Spleen (tissue), 11 donors: ENCODE data around the gene USP32. TPM values are rescaled to one million over a fixed set of nuclear protein-coding genes. Genes with fewer than 3 reads are reported as not detected.

Experiments
- DNase-seq: peaks from one replicate; pipeline ENCODE4 v3.0.0-alpha.2; 2020
- H3K27ac ChIP-seq, 8 donors: fragments of 200-600 bp; sonication (generic) in 7 of 8; 1 replicate in 4 of 8; 2 replicates in 4 of 8; pipeline versions ENCODE4 v1.5.0 to v1.8.0; 2016 to 2021; ENCODE audit warnings: inconsistent platforms in 4 of 8, mild to moderate bottlenecking in 4 of 8, moderate library complexity in 1 of 8
- H3K27me3 ChIP-seq, 7 donors: fragments of 200-600 bp; sonication (generic) in 6 of 7; replicated peaks in 1 of 7; 1 replicate in 4 of 7; 2 replicates in 3 of 7; pipeline versions ENCODE4 v1.5.0 to v1.8.0; 2016 to 2021; ENCODE audit warnings: inconsistent platforms in 3 of 7, mild to moderate bottlenecking in 1 of 7
- H3K36me3 ChIP-seq, 6 donors: fragments of 200-600 bp; sonication (generic) in 5 of 6; 1 replicate in 4 of 6; 2 replicates in 2 of 6; pipeline versions ENCODE4 v1.5.0 to v1.8.0; 2016 to 2021; ENCODE audit warnings: inconsistent platforms in 2 of 6
- H3K4me1 ChIP-seq, 6 donors: fragments of 200-600 bp; sonication (generic) in 5 of 6; 1 replicate in 3 of 6; 2 replicates in 3 of 6; pipeline versions ENCODE4 v1.5.0 to v1.8.0; 2016 to 2021; ENCODE audit warnings: inconsistent platforms in 3 of 6
- H3K4me3 ChIP-seq, 8 donors: fragments of 200-600 bp; sonication (generic) in 7 of 8; 1 replicate in 4 of 8; 2 replicates in 4 of 8; pipeline versions ENCODE4 v1.5.0 to v1.8.0; 2016 to 2021; ENCODE audit warnings: inconsistent platforms in 4 of 8, mild to moderate bottlenecking in 4 of 8, moderate library complexity in 2 of 8
- H3K9me3 ChIP-seq, 8 donors: fragments of 200-600 bp; sonication (generic) in 7 of 8; 1 replicate in 4 of 8; 2 replicates in 4 of 8; pipeline versions ENCODE4 v1.5.0 to v1.8.0; 2016 to 2021; ENCODE audit warnings: inconsistent platforms in 4 of 8
- CTCF ChIP-seq, 11 experiments: fragments of 200-600 bp in 7 of 11; fragments of 450-650 bp in 4 of 11; sonication (generic) in 4 of 11; IDR thresholded peaks in 8 of 11; conservative IDR thresholded peaks in 3 of 11; 1 replicate in 7 of 11; 2 replicates in 4 of 11; pipeline versions ENCODE4 v1.4.0 to v1.8.0; 2016 to 2021; ENCODE audit warnings: antibody characterized with exemption in 11 of 11, inconsistent platforms in 4 of 11, mild to moderate bottlenecking in 1 of 11
- POLR2A ChIP-seq, 3 donors: fragments of 450-650 bp; IDR thresholded peaks; one replicate each; pipeline ENCODE4 v1.5.1; 2017; ENCODE audit warnings: antibody characterized with exemption in 3 of 3, mild to moderate bottlenecking in 1 of 3
- POLR2AphosphoS5 ChIP-seq, 3 donors: sonication (generic); formaldehyde crosslinking; IDR thresholded peaks; one replicate each; pipeline ENCODE4 v1.5.1; 2017; ENCODE audit warnings: antibody characterized with exemption in 3 of 3
- WGBS, 5 donors: extraction: QIAGEN DNeasy Blood & Tissue Kit in 3 of 5; methylation state at CpG; one replicate each; pipeline versions ENCODE4 v1.1.5 to v1.1.7; 2013 to 2018; 5-methylcytosine and 5-hydroxymethylcytosine counted together
- intact Hi-C: fragments of 100-400 bp; cut with DNase I; formaldehyde crosslinking; loops from one replicate; pipeline ENCODE4 v1.15.0; 2023; ENCODE audit warnings: low total_unique reads
- polyA plus RNA-seq, 3 donors: library from polyadenylated mRNA; stranded (reverse); fragments of 200-250 nt; gene quantifications; one replicate each; pipeline ENCODE4 v1.2.1, GENCODE V29; 2013
- total RNA-seq, 7 donors: library from RNA; depleted of rRNA in 3 of 7; stranded (reverse); fragments of >200 nt in 3 of 7; fragmentation: NEBNext Ultra II Directional in 4 of 7; extraction: Animal tissue kit (Norgen Biotek cat#: 25700) in 4 of 7; gene quantifications; one replicate each; pipeline versions ENCODE4 v1.1.0 to v1.2.1, GENCODE V29; 2016 to 2021
- donor health status: healthy with polysubstance abuse.
- donor health status: DM: no; HTN: no; CAD: no; lungs with moderate emphysema.
- donor health status: DM: no; HTN: no; CAD: no.
- donor health status: Bipolar disorder and iron deficiency.
- donor health status: healthy.
- donor health status: DM: no; HTN: no; CAD: no.
- donor health status: DM: yes; HTN: yes; CAD: no.

The USP32 gene
- total and polyA plus RNA-seq, 10 donors, result 7.3 to 115 (median 79.8) TPM

DNA sequence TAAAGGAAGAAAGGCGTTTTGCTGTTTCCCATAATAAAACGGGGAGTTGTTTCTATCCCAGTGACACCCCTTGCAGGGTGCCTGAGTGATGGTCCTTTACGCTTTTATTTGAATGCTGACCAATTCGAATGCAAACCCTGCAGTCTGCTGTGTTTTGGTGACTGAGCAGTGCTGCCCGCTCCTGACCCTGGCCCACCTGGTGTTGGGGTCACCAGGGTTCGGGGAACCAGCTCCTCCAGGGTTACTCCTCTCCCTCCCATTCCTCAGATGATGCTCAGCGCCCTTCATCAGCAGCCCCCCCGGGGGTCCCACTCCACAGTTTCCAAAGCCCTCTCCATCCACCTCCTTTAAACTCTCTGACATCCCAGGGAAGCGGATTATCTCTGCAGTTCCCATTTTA lies 236.1 kb downstream of the USP32 start:
- Histone ChIP-seq H3K27me3 (peaks cover 0 to 94% (median 12%) of the 10 kb centered on the region in 7 donors), H3K4me1 (peaks cover 0 to 20% (median 4%) of the 10 kb centered on the region in 6 donors), H3K27ac (no peak overlapping the region), H3K9me3 (no peaks in the 10 kb centered on the region), H3K36me3 (peaks cover 0 to 44% (median 0%) of the 10 kb centered on the region in 6 donors), H3K4me3 (no peak overlapping the region)
- 76 to 85% (median 80%) methylated on average over 9 of the region's 9 CpGs for WGBS, 5 donors
- DNase-seq, result peak; percentile 21
- TF ChIP-seq POLR2AphosphoS5 (IDR thresholded peaks at IDR 0.05) (no peak), CTCF (IDR thresholded peaks at IDR 0.05 in 8 of 11, conservative IDR thresholded peaks at IDR 0.05 in 3 of 11) (no peak), POLR2A (IDR thresholded peaks at IDR 0.05) (no peak)
- intact Hi-C loops, result no loop called here

DNA sequence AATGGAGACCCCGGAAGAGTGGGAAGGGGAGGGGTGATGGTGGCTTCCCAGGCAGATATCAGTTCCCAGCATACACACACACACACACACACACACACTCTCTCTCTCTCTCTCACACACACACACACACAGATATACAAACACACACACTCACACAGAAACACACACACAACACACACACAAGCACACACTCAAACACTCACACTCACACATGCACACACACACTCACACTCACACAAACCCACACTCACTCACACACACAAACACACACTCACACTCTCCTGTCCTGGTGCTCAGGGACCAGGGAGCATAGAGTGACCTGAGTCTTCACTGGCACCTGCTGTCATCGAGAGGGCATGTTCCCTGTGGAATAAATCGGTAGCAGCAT lies 236.5 kb downstream of the USP32 start:
- H3K27ac ChIP-seq, result no peak overlapping the region
- TF ChIP-seq CTCF (IDR thresholded peaks at IDR 0.05 in 8 of 11, conservative IDR thresholded peaks at IDR 0.05 in 3 of 11) (no peak), POLR2A (IDR thresholded peaks at IDR 0.05) (no peak), POLR2AphosphoS5 (IDR thresholded peaks at IDR 0.05) (no peak)
- intact Hi-C loops, result no loop called here
- 71 to 89% (median 83%) methylated on average over 3 of the region's 3 CpGs for WGBS, 5 donors
- peaks cover 0 to 22% (median 8%) of the 10 kb centered on the region in 6 donors for H3K4me1 ChIP-seq
- H3K4me3 ChIP-seq, result no peak overlapping the region
- DNase-seq, result peak; percentile 2
- H3K9me3 ChIP-seq, result no peaks in the 10 kb centered on the region
- peaks cover 0 to 44% (median 0%) of the 10 kb centered on the region in 6 donors for H3K36me3 ChIP-seq
- peaks cover 0 to 97% (median 16%) of the 10 kb centered on the region in 7 donors for H3K27me3 ChIP-seq

GRCh38 chr17:60154616-60155426 lies 237.1 kb downstream of the USP32 start:
- WGBS, 5 donors, result 79 to 89% (median 88%) methylated on average over 12 to 14 of the region's 14 CpGs
- no peak for TF ChIP-seq POLR2AphosphoS5 (IDR thresholded peaks at IDR 0.05)
- no peak for TF ChIP-seq CTCF (IDR thresholded peaks at IDR 0.05 in 8 of 11, conservative IDR thresholded peaks at IDR 0.05 in 3 of 11)
- no peak for TF ChIP-seq POLR2A (IDR thresholded peaks at IDR 0.05)
- H3K36me3 ChIP-seq, result peaks cover 0 to 41% (median 0%) of the 10 kb centered on the region in 6 donors
- H3K27ac ChIP-seq, result no peak overlapping the region
- no peak overlapping the region for H3K4me3 ChIP-seq
- intact Hi-C loops, result no loop called here
- H3K9me3 ChIP-seq, result no peaks in the 10 kb centered on the region
- peaks cover 3 to 97% (median 22%) of the 10 kb centered on the region in 7 donors for H3K27me3 ChIP-seq
- H3K4me1 ChIP-seq, result peaks cover 4 to 28% (median 14%) of the 10 kb centered on the region in 6 donors
- peak; percentile 51 for DNase-seq
